ENCODE data around the gene LSM12. TPM values are rescaled to one million over a fixed set of nuclear protein-coding genes. Genes with fewer than 3 reads are reported as not detected.

LSM12 gene
- total RNA-seq, 1 donor = 59.0 TPM

DNA sequence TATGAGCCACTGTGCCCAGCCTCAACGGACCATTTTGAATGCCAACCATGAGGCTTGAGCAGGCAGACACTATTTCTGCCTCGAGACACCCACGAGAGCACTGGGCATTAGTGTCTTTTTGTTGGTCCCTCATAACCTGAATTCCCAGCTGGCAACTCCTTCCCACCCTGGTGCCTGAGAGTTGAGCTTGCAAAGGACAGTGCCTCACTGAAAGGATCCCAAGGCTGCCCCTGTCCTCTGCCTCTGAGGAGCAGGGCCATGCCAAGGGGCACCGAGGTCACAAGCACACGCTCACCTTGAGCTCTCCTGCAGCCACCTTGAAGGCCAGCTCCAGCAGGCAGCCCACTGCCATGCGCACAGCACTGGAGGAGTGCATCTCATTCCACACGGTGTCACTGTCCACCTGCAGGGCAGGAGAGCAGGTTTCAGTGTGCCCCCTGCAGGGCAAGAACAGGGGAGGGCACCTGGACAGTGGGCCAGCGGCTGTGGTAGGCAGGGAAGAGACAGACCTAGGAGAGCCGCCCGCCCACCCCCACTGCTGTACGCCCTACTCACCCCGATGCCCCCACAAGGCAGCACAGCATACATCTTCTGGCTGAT lies 16.9 kb upstream of the LSM12 start:
- DNase-seq (ENCODE audit: insufficient read length, low spot score, missing footprints) = peak; percentile 56
- H3K36me3 ChIP-seq (ENCODE audit: insufficient read depth, low read length) = peaks cover 37% of the 10 kb centered on the region
- peaks cover 37% of the 10 kb centered on the region for H3K4me1 ChIP-seq (ENCODE audit: insufficient read depth, low read length)

DNA sequence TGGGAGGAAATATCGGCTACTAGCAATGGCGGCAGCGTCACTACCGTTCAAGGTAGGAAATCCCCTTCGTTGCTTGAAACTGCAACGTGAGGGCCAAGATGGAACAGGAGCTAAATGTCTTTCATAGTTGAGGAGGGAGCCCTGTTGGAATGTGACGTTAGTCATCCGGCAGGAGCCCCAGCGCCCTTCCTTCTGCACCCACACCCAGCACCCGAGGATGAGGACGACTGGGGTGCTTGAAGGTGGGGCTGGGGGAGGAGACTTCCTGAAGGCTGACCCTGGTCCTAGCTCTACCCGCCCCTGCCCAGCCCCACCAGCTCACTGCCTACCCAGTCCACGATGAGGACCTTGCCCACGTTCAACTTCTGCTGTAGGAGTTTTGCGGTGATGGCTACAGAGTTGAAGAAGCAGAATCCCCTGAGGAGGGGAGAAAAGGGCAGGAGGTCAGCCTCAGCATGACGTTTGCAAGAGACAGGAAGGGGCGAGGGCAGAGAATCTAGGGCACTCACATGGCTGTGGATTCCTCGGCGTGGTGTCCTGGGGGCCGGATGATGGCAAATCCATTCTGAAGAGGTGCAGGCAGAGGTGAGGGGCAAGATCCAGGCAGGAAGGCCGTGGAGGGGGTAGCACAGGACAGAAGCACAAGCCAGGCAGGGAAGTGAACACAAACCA lies 15.9 kb upstream of the LSM12 start:
- Histone ChIP-seq H3K4me2 (ENCODE audit: insufficient read depth, low read length) (peak overlapping the region; percentile 45), H3K9me3 (ENCODE audit: low read depth, low read length) (no peaks in the 10 kb centered on the region), H3K36me3 (ENCODE audit: insufficient read depth, low read length) (peaks cover 40% of the 10 kb centered on the region)

More for the DNA sequence above, 16.9 kb upstream of the LSM12 start:
- H3K79me2 ChIP-seq (ENCODE audit: insufficient read depth, low read length) = no peaks in the 10 kb centered on the region
- TF ChIP-seq, protein P1, sequence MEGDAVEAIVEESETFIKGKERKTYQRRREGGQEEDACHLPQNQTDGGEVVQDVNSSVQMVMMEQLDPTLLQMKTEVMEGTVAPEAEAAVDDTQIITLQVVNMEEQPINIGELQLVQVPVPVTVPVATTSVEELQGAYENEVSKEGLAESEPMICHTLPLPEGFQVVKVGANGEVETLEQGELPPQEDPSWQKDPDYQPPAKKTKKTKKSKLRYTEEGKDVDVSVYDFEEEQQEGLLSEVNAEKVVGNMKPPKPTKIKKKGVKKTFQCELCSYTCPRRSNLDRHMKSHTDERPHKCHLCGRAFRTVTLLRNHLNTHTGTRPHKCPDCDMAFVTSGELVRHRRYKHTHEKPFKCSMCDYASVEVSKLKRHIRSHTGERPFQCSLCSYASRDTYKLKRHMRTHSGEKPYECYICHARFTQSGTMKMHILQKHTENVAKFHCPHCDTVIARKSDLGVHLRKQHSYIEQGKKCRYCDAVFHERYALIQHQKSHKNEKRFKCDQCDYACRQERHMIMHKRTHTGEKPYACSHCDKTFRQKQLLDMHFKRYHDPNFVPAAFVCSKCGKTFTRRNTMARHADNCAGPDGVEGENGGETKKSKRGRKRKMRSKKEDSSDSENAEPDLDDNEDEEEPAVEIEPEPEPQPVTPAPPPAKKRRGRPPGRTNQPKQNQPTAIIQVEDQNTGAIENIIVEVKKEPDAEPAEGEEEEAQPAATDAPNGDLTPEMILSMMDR (IDR thresholded peaks at IDR 0.05; ENCODE audit: extremely low read depth, low read depth, low read length) = no peak
- H3K4me2 ChIP-seq (ENCODE audit: insufficient read depth, low read length) = no peak overlapping the region
- H2AFZ ChIP-seq (ENCODE audit: low read length) = no peak overlapping the region
- H3K4me3 ChIP-seq (ENCODE audit: insufficient read depth, low read length) = no peak overlapping the region
- no peaks in the 10 kb centered on the region for H3K27me3 ChIP-seq (ENCODE audit: insufficient read depth, low read length)
- peak overlapping the region; percentile 95 for H3K27ac ChIP-seq (ENCODE audit: low read depth, low read length)
- no peaks in the 10 kb centered on the region for H4K20me1 ChIP-seq (ENCODE audit: insufficient read depth, low read length)
- H3K9me3 ChIP-seq (ENCODE audit: low read depth, low read length) = no peaks in the 10 kb centered on the region

DNA sequence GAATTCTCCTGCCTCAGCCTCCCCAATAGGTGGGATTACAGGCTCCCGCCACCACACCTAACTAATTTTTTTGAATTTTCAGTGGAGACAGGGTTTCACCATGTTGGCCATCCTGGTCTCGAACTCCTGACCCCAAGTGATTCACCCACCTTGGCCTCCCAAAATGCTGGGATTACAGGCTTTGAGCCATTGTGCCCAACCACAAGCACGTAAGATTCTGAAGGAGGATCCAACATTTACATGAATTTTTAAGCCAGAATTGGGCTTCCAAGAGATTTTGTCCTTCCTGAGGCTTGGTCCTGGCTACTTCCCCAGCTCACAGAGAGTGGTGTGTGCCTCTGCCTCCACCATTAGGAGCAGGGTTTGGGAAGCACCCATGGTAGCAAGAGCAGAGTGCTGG lies 15.2 kb upstream of the LSM12 start:
- no peaks in the 10 kb centered on the region for H3K79me2 ChIP-seq (ENCODE audit: insufficient read depth, low read length)
- H3K9me3 ChIP-seq (ENCODE audit: low read depth, low read length) = no peaks in the 10 kb centered on the region
- H3K4me3 ChIP-seq (ENCODE audit: insufficient read depth, low read length) = peak overlapping the region; percentile 22
- H3K27ac ChIP-seq (ENCODE audit: low read depth, low read length) = peak overlapping the region; percentile 95
- TF ChIP-seq, protein P1 (IDR thresholded peaks at IDR 0.05; ENCODE audit: extremely low read depth, low read depth, low read length) = no peak
- peak; percentile 71 for DNase-seq (ENCODE audit: insufficient read length, low spot score, missing footprints)
- peaks cover 29% of the 10 kb centered on the region for H3K4me1 ChIP-seq (ENCODE audit: insufficient read depth, low read length)
- H2AFZ ChIP-seq (ENCODE audit: low read length) = no peak overlapping the region
- peak overlapping the region; percentile 45 for H3K4me2 ChIP-seq (ENCODE audit: insufficient read depth, low read length)
- no peaks in the 10 kb centered on the region for H4K20me1 ChIP-seq (ENCODE audit: insufficient read depth, low read length)
- H3K36me3 ChIP-seq (ENCODE audit: insufficient read depth, low read length) = peaks cover 41% of the 10 kb centered on the region
- H3K27me3 ChIP-seq (ENCODE audit: insufficient read depth, low read length) = no peaks in the 10 kb centered on the region

More for the DNA sequence above, 15.9 kb upstream of the LSM12 start:
- peaks cover 34% of the 10 kb centered on the region for H3K4me1 ChIP-seq (ENCODE audit: insufficient read depth, low read length)
- TF ChIP-seq, protein P1 (IDR thresholded peaks at IDR 0.05; ENCODE audit: extremely low read depth, low read depth, low read length) = no peak
- H3K4me3 ChIP-seq (ENCODE audit: insufficient read depth, low read length) = peak overlapping the region; percentile 22
- H2AFZ ChIP-seq (ENCODE audit: low read length) = no peak overlapping the region
- H3K27me3 ChIP-seq (ENCODE audit: insufficient read depth, low read length) = no peaks in the 10 kb centered on the region
- no peaks in the 10 kb centered on the region for H4K20me1 ChIP-seq (ENCODE audit: insufficient read depth, low read length)
- peak overlapping the region; percentile 95 for H3K27ac ChIP-seq (ENCODE audit: low read depth, low read length)
- no peaks in the 10 kb centered on the region for H3K79me2 ChIP-seq (ENCODE audit: insufficient read depth, low read length)
- DNase-seq (ENCODE audit: insufficient read length, low spot score, missing footprints) = peak; percentile 88
